Measurements from ENCODE around the gene TRPV4.
"Not testable (repeated sequence)": the region's sequence is repeated elsewhere in the genome, so short reads cannot be mapped to it uniquely, and the experiment has no call there.

The TRPV4 gene

GRCh38 chr12:109868182-109869051 lies 35.2 kb upstream of the TRPV4 start:
- H3K9me3 Mint-ChIP-seq, result no peaks in the 10 kb centered on the region
- H3K4me1 Mint-ChIP-seq, result peaks cover 16% of the 10 kb centered on the region
- no peak for ATAC-seq
- no peak overlapping the region for H3K27ac Mint-ChIP-seq
- no peaks in the 10 kb centered on the region for H3K36me3 Mint-ChIP-seq
- no peaks in the 10 kb centered on the region for H3K27me3 Mint-ChIP-seq
- no peak overlapping the region for H3K4me3 Mint-ChIP-seq

GRCh38 chr12:109864916-109865315 lies 31.7 kb upstream of the TRPV4 start:
- H3K27ac Mint-ChIP-seq, result no peak overlapping the region
- peaks cover 14% of the 10 kb centered on the region for H3K4me1 Mint-ChIP-seq
- ATAC-seq, result no peak

DNA sequence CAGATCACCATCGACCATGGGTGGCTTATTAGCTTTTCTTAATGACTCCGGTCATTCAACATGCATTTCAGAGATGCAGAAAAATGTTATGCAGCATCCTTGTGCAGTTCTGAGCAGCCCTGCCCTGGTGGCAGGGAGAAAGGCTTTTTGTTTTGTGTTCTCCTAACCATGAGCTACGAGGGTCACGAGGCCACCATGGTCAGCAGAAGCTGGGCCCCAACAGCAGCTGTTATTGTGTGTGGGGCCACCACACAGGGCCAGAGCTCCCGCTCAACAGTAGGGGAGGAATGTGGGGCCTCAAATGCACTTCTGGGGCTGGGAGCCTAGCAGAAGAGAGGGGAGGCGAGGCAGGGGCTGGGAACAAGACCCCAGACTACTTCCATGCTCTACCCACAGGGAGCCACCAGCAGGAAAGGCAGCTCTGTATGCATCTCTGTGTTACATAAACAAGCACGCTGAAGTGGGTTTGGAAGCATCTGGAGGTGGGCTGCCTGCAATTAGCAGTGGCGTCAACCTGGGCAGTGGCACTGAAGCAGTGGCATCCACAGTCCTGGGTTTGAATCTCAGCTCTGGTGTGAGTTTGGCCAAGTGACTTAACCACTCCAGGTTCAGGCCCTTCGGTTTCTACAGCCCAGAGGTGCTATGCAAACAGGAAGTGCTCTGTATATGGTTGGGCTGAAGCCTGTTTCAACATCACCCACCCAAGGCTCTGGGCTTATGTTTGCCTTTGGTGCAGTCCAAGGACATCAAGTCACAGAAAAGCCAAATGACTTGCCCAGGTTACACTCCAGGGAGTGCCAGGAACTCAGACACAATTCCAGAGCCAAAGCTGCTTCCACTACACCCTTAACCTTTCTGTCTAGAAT lies 30.9 kb upstream of the TRPV4 start:
- H3K4me3 Mint-ChIP-seq, result no peak overlapping the region
- no peaks in the 10 kb centered on the region for H3K9me3 Mint-ChIP-seq
- no peak for ATAC-seq
- H3K4me1 Mint-ChIP-seq, result peaks cover 14% of the 10 kb centered on the region
- H3K27me3 Mint-ChIP-seq, result no peaks in the 10 kb centered on the region
- H3K36me3 Mint-ChIP-seq, result no peaks in the 10 kb centered on the region
- H3K27ac Mint-ChIP-seq, result no peak overlapping the region

More at GRCh38 chr12:109864916-109865315, 31.7 kb upstream of the TRPV4 start:
- Mint-ChIP-seq H3K36me3 (no peaks in the 10 kb centered on the region), H3K27me3 (no peaks in the 10 kb centered on the region), H3K9me3 (no peaks in the 10 kb centered on the region), H3K4me3 (no peak overlapping the region)

DNA sequence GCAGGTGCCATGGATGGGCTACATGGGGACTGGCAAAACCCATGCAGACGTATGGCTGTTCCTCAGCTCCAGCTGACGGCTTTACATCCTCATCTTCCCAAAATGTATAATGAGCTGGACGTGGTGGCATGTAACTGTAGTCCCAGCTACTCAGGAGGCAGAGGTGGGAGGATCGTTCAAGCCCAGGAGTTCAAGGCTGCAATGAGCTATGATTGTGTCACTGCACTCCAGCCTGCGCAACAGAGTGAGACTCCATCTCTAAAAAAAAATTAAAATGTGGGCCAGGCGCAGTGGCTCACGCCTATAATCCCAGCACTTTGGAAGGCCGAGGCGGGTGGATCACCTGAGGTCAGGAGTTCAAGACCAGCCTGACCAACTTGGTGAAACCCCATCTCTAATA lies 29.3 kb upstream of the TRPV4 start:
- not testable (repeated sequence) for H3K4me3 Mint-ChIP-seq, ATAC-seq, H3K4me1 Mint-ChIP-seq, H3K36me3 Mint-ChIP-seq, H3K27me3 Mint-ChIP-seq, H3K9me3 Mint-ChIP-seq, H3K27ac Mint-ChIP-seq

GRCh38 chr12:109861689-109862314 lies 28.6 kb upstream of the TRPV4 start:
- Mint-ChIP-seq H3K4me3 (no peak overlapping the region), H3K9me3 (no peaks in the 10 kb centered on the region), H3K36me3 (peaks cover 12% of the 10 kb centered on the region), H3K4me1 (peaks cover 8% of the 10 kb centered on the region), H3K27ac (no peak overlapping the region), H3K27me3 (no peaks in the 10 kb centered on the region)
- ATAC-seq, result no peak

DNA sequence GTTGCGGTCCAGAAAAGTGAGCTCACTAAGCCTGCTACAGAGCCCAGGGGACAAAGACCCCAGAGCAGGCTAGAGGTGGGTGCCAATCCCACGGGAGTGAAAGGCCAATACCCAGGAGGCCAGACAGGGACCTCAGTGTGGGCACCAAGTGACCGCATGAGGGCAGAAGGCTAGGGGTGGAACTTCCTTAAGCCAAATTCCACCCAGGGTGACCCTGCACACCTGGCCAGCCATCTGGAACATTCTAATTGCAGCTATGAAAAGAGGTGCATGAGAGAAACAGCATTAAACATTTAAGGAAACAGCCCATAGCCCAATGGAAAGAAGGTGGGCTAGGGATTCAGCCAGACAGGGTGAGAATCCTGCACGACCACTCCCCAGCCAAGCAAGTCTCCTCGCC lies 27.8 kb upstream of the TRPV4 start:
- no peaks in the 10 kb centered on the region for H3K9me3 Mint-ChIP-seq
- H3K36me3 Mint-ChIP-seq, result peaks cover 18% of the 10 kb centered on the region
- no peak overlapping the region for H3K4me3 Mint-ChIP-seq
- no peaks in the 10 kb centered on the region for H3K27me3 Mint-ChIP-seq
- peaks cover 8% of the 10 kb centered on the region for H3K4me1 Mint-ChIP-seq
- no peak overlapping the region for H3K27ac Mint-ChIP-seq
- ATAC-seq, result no peak

GRCh38 chr12:109858764-109859163 lies 25.6 kb upstream of the TRPV4 start:
- Mint-ChIP-seq H3K27me3 (no peaks in the 10 kb centered on the region), H3K4me1 (peaks cover 8% of the 10 kb centered on the region), H3K27ac (no peak overlapping the region), H3K4me3 (no peak overlapping the region), H3K36me3 (peaks cover 20% of the 10 kb centered on the region), H3K9me3 (no peaks in the 10 kb centered on the region)
- ATAC-seq, result no peak

- Mint-ChIP-seq H3K27me3 (no peaks in the 10 kb centered on the region), H3K9me3 (no peaks in the 10 kb centered on the region), H3K27ac (no peak overlapping the region), H3K4me1 (peaks cover 8% of the 10 kb centered on the region), H3K36me3 (peaks cover 20% of the 10 kb centered on the region), H3K4me3 (no peak overlapping the region)
- no peak for ATAC-seq
Observed at GRCh38 chr12:109857715-109858114, 24.5 kb upstream of the TRPV4 start.

DNA sequence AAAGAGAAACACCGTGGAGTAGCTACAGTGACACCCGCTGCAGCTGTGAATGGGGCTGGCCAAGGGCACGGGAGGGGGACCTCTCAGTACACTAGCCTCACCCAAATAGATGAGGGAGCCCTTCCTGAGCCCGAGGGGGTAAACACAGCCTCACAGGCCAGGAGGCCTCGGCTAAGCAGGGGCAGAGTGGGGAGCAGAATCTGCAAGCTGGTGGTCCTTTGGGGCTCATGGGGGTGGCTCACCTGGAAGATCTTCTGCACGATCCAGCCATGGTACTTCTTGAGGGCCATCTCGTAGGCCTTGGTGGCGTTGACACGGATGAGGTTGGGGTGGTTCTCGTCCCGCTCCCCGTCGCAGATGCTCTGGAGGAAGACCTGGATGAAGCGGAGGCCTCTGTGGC lies 22.2 kb upstream of the TRPV4 start:
- no peaks in the 10 kb centered on the region for H3K27me3 Mint-ChIP-seq

GRCh38 chr12:109850518-109850917 lies 17.3 kb upstream of the TRPV4 start:
- not testable (repeated sequence) for H3K36me3 Mint-ChIP-seq, H3K4me1 Mint-ChIP-seq, ATAC-seq, H3K9me3 Mint-ChIP-seq, H3K27ac Mint-ChIP-seq, H3K27me3 Mint-ChIP-seq, H3K4me3 Mint-ChIP-seq

More for the DNA sequence above, 22.2 kb upstream of the TRPV4 start:
- ATAC-seq, result no peak
- no peak overlapping the region for H3K4me3 Mint-ChIP-seq
- H3K36me3 Mint-ChIP-seq, result peaks cover 20% of the 10 kb centered on the region
- H3K27ac Mint-ChIP-seq, result no peak overlapping the region
- H3K9me3 Mint-ChIP-seq, result no peaks in the 10 kb centered on the region
- H3K4me1 Mint-ChIP-seq, result no peaks in the 10 kb centered on the region

GRCh38 chr12:109847142-109847735 lies 14.0 kb upstream of the TRPV4 start:
- Mint-ChIP-seq H3K4me1 (peaks cover 10% of the 10 kb centered on the region), H3K27me3 (no peaks in the 10 kb centered on the region), H3K27ac (no peak overlapping the region), H3K36me3 (no peaks in the 10 kb centered on the region), H3K4me3 (no peak overlapping the region), H3K9me3 (no peaks in the 10 kb centered on the region)
- ATAC-seq, result no peak

DNA sequence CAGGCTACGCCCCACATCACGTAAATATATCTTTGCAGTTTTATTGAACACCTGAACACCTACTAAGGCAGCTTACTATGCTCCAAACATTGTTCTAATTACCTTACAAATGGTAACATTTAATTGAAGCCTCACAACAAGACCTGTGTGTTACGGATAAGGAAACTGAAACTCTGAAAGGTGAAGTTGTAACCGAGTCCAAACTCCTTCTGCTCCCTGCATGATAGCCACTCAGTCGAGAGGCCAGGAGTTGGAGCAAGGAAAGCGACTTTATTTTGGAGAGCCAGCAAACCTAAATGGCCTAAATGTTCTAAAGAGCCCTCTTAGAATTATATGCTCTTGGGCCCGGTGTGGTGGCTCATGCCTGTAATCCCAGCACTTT lies 12.6 kb upstream of the TRPV4 start:
- H3K4me3 Mint-ChIP-seq, result no peak overlapping the region
- no peaks in the 10 kb centered on the region for H3K36me3 Mint-ChIP-seq
- peaks cover 10% of the 10 kb centered on the region for H3K4me1 Mint-ChIP-seq
- no peak for ATAC-seq
- peak overlapping the region; percentile 17 for H3K27ac Mint-ChIP-seq
- H3K9me3 Mint-ChIP-seq, result no peaks in the 10 kb centered on the region
- no peaks in the 10 kb centered on the region for H3K27me3 Mint-ChIP-seq

DNA sequence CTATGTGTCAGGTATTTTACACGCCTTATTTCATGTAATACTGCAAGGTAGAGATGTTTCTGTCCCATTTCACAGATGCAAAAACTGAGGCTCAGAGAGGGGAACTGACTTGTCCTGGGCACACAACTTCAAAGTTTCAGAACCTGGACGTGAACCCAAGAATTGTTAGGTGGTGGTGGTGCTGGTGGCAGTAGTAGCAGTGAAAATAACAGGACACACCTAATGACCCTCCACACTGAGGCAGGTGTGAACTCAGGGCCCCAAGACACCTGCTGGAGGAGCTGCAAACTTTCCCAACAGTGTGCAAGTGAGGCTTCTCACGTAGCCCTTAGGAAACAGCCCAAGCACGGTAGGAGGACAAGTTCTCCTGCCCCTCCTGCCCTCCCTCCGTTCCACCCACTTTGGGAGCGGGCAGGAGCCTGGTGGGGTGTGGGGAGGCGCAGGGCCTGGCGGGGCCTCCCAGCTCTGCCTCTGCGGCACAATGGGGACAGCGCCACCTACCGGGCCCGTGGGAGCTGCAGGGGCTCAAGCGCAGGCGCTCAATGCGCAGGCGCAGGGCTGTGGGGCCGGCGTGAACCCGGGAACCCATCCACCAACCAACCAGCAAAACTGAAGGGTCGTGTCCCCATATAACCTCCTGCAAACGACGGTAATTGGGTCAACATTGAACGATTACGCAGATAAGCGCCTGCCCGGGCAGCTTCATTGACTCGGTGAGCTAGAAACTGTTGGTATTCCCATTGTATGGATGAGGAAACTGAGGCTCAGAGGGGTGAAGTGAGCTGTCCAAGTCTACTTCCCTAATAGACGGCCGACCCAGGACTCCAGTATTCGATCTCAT lies 12.0 kb upstream of the TRPV4 start:
- H3K4me3 Mint-ChIP-seq, result peak overlapping the region; percentile 35
- peak; percentile 91 for ATAC-seq
- no peaks in the 10 kb centered on the region for H3K36me3 Mint-ChIP-seq
- peaks cover 10% of the 10 kb centered on the region for H3K4me1 Mint-ChIP-seq
- H3K9me3 Mint-ChIP-seq, result no peaks in the 10 kb centered on the region
- no peaks in the 10 kb centered on the region for H3K27me3 Mint-ChIP-seq
- H3K27ac Mint-ChIP-seq, result no peak overlapping the region

- Mint-ChIP-seq H3K27ac (no peak overlapping the region), H3K4me3 (no peak overlapping the region), H3K36me3 (no peaks in the 10 kb centered on the region), H3K9me3 (no peaks in the 10 kb centered on the region), H3K27me3 (peaks cover 7% of the 10 kb centered on the region), H3K4me1 (peaks cover 10% of the 10 kb centered on the region)
- ATAC-seq, result no peak
Observed at GRCh38 chr12:109844091-109844490, 10.9 kb upstream of the TRPV4 start.

Measured in stimulated activated memory B cell treated with anti-CD40 and anti-IgM and Interleukin-4, amounts not matched to agents 10 μg/mL and 1 μg/mL and 100 μg/mL, for 72 hours (primary cell).